SK-N-SH (cell line): Measurements from ENCODE around the gene COQ9.

Experiments used
- MEF2A ChIP-seq: IDR thresholded peaks from 2 replicates; pipeline ENCODE4 v1.4.0; 2012; ENCODE audit warnings: low read depth, borderline replicate concordance
- POLR2AphosphoS5 ChIP-seq: IDR thresholded peaks from 2 replicates; pipeline ENCODE4 v1.6.1; 2012; ENCODE audit warnings: low read depth, low read length
- RXRA ChIP-seq: IDR thresholded peaks from 2 replicates; pipeline ENCODE4 v1.4.0; 2012; ENCODE audit warnings: low read depth, mild to moderate bottlenecking, borderline replicate concordance
- SMC3 ChIP-seq: IDR thresholded peaks from 2 replicates; pipeline ENCODE4 v1.6.1; 2012; ENCODE audit warnings: low read depth, low read length, improper control_type of control experiment

DNA sequence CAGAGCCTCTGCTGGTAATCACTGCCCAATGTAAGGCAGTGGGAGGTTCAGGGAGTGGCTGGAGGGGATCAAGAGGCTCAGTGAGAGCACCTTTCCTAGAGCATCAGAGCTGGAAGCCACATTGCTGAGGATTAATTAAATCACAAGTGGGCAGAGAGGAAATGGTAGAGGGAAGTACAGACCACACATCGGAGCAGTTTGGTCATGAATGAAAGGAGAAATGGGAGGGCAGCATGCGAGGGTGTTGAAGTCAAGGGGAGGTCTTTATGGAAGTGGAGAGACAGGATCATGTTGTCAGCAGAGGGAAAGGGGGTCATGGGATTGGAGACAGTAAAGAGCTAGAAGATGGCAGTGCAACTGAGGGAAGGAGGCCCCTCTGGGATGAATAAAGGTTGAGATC is 40.4 kb upstream of the COQ9 start:
- TF ChIP-seq POLR2AphosphoS5 (no peak), SMC3 (no peak), RXRA (no peak), MEF2A (no peak)
